ENCODE measurements around the gene NPLOC4.

Gene NPLOC4

GRCh38 chr17:81528651-81529436, 108.1 kb downstream of the NPLOC4 start:
- no peaks in the 10 kb centered on the region for H3K27me3 ChIP-seq (ENCODE audit: insufficient read depth, poor library complexity, severe bottlenecking)
- H3K27ac ChIP-seq (replicated peaks) = no peak overlapping the region
- no peak for DNase-seq (ENCODE audit: low read depth in 1 of 2, low spot score in 1 of 2)
- TF ChIP-seq POLR2AphosphoS5 (IDR thresholded peaks at IDR 0.05; ENCODE audit: low read depth) = no peak
- TF ChIP-seq CTCF (IDR thresholded peaks at IDR 0.05; ENCODE audit: insufficient read depth, low read length) = no peak
- no peak for TF ChIP-seq GABPA (IDR thresholded peaks at IDR 0.05; ENCODE audit: low read depth)
- no peak for TF ChIP-seq SPI1 (IDR thresholded peaks at IDR 0.05; ENCODE audit: borderline replicate concordance, low read depth)
- no peak for TF ChIP-seq REST (IDR thresholded peaks at IDR 0.05; ENCODE audit: insufficient replicate concordance, low read depth)
- H3K4me3 ChIP-seq (replicated peaks; ENCODE audit: insufficient read depth, low read length) = no peak overlapping the region

DNA sequence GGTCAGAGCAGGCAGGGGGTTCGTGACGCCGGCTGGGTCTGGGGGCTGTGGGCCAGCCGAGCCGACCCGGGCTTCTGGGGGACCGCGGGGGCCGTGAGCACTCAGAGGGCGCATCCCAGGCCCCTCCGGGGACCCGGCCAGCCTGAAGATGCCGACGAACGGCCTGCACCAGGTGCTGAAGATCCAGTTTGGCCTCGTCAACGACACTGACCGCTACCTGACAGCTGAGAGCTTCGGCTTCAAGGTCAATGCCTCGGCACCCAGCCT, 108.6 kb downstream of the NPLOC4 start:
- no peak for DNase-seq (ENCODE audit: low read depth in 1 of 2, low spot score in 1 of 2)
- no peak overlapping the region for H3K27ac ChIP-seq (replicated peaks)
- no peaks in the 10 kb centered on the region for H3K27me3 ChIP-seq (ENCODE audit: insufficient read depth, poor library complexity, severe bottlenecking)
- no peak for TF ChIP-seq POLR2AphosphoS5 (IDR thresholded peaks at IDR 0.05; ENCODE audit: low read depth)
- no peak for TF ChIP-seq GABPA (IDR thresholded peaks at IDR 0.05; ENCODE audit: low read depth)
- TF ChIP-seq CTCF (IDR thresholded peaks at IDR 0.05; ENCODE audit: insufficient read depth, low read length) = no peak
- TF ChIP-seq SPI1 (IDR thresholded peaks at IDR 0.05; ENCODE audit: borderline replicate concordance, low read depth) = no peak
- no peak for TF ChIP-seq REST (IDR thresholded peaks at IDR 0.05; ENCODE audit: insufficient replicate concordance, low read depth)
- H3K4me3 ChIP-seq (replicated peaks; ENCODE audit: insufficient read depth, low read length) = no peak overlapping the region

GRCh38 chr17:81527591-81528383, 109.1 kb downstream of the NPLOC4 start, which contains the start of gene FSCN2:
Gene FSCN2 (plus strand): TSS chr17:81528377. CDS start chr17:81528532, 155 bp downstream.
- Histone ChIP-seq H3K4me3 (replicated peaks; ENCODE audit: insufficient read depth, low read length) (no peak within 1 kb of the TSS), H3K27me3 (ENCODE audit: insufficient read depth, poor library complexity, severe bottlenecking) (no peaks in the 10 kb centered on the region), H3K27ac (replicated peaks) (no peak within 1 kb of the TSS)
- no peak for TF ChIP-seq SPI1 (IDR thresholded peaks at IDR 0.05; ENCODE audit: borderline replicate concordance, low read depth)
- no peak for TF ChIP-seq REST (IDR thresholded peaks at IDR 0.05; ENCODE audit: insufficient replicate concordance, low read depth)
- TF ChIP-seq GABPA (IDR thresholded peaks at IDR 0.05; ENCODE audit: low read depth) = no peak
- TF ChIP-seq CTCF (IDR thresholded peaks at IDR 0.05; ENCODE audit: insufficient read depth, low read length) = no peak
- TF ChIP-seq POLR2AphosphoS5 (IDR thresholded peaks at IDR 0.05; ENCODE audit: low read depth) = no peak
- no peak for DNase-seq (ENCODE audit: low read depth in 1 of 2, low spot score in 1 of 2)

All from HL-60 (cell line).